GM20000 (cell line): Measurements from ENCODE around the gene RALGAPB.
"Not testable (repeated sequence)": the region's sequence is repeated elsewhere in the genome, so short reads cannot be mapped to it uniquely, and the experiment has no call there.

Experiments
- DNase-seq: peaks from one replicate; pipeline ENCODE4 v3.0.0; 2012; ENCODE audit warnings: low spot score
- TF ChIP-seq, protein P1 (sequence below): IDR thresholded peaks from 2 replicates; pipeline ENCODE4 v1.5.1; 2012; ENCODE audit warnings: mild to moderate bottlenecking, control low read depth; ENCODE audit errors: extremely low read depth, missing control alignments

Gene RALGAPB

DNA sequence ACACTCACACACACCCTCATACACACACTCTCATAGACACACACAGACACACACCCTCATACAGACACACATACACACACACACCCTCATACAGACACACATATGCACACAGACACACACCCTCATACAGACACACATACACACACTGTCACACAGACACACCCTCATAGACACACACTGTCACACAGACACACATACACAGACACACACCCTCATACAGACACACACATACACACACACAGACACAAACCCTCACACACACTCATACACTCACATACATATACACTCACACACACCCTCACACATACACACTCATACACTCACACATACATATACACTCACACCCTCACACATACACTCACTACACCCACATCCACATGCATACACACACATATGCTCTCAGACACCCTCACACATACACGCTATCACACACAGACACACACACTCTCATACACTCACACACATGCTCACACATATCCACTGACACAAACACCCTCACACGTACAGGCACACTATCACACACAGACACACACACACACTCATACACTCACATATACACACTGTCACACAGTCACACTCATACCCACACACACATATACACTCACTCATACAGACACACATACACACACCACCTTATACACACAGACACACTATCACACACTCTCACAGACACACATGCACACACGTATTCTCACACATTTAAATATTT lies 117.5 kb downstream of the RALGAPB start:
- no peak for DNase-seq
- TF ChIP-seq, protein P1, sequence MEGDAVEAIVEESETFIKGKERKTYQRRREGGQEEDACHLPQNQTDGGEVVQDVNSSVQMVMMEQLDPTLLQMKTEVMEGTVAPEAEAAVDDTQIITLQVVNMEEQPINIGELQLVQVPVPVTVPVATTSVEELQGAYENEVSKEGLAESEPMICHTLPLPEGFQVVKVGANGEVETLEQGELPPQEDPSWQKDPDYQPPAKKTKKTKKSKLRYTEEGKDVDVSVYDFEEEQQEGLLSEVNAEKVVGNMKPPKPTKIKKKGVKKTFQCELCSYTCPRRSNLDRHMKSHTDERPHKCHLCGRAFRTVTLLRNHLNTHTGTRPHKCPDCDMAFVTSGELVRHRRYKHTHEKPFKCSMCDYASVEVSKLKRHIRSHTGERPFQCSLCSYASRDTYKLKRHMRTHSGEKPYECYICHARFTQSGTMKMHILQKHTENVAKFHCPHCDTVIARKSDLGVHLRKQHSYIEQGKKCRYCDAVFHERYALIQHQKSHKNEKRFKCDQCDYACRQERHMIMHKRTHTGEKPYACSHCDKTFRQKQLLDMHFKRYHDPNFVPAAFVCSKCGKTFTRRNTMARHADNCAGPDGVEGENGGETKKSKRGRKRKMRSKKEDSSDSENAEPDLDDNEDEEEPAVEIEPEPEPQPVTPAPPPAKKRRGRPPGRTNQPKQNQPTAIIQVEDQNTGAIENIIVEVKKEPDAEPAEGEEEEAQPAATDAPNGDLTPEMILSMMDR, result no peak

DNA sequence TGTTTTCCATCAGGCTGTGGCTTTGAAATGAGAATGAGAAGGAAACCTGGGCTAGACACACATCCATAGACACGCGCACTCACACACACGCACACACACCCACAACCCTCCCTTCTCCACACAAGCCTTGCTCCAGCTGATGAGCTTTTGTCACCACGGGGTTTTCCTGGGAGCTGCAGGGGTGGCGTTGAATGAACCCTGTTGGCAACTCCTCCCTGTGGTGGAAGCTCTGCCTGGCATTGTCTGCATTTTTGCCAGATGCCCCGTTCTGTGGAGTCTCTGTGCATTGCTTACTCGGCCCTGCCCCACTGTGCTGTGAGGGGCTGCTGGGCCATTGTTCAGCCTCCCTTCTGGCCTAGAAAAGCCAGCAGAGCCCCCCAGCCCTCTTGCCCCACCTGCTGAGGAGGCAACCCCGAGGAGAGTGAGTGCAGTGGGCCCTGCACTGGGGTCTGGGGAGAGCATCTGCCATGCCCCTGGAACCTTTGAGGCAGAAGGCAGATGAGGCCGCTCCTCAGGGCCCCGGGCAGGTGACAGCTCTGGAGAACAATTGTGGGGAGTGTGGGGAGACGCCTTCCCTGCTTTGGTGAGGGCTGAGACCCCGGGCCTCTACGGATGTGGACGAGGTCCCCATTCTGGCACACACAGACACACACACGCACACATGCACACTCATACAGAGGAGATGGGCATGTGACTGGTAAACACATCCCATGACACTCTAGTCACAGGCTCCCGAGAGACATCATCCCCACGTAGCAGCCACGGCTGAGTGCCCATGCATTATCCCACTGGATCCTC lies 118.2 kb downstream of the RALGAPB start:
- no peak for DNase-seq
- TF ChIP-seq, protein P1, result no peak

DNA sequence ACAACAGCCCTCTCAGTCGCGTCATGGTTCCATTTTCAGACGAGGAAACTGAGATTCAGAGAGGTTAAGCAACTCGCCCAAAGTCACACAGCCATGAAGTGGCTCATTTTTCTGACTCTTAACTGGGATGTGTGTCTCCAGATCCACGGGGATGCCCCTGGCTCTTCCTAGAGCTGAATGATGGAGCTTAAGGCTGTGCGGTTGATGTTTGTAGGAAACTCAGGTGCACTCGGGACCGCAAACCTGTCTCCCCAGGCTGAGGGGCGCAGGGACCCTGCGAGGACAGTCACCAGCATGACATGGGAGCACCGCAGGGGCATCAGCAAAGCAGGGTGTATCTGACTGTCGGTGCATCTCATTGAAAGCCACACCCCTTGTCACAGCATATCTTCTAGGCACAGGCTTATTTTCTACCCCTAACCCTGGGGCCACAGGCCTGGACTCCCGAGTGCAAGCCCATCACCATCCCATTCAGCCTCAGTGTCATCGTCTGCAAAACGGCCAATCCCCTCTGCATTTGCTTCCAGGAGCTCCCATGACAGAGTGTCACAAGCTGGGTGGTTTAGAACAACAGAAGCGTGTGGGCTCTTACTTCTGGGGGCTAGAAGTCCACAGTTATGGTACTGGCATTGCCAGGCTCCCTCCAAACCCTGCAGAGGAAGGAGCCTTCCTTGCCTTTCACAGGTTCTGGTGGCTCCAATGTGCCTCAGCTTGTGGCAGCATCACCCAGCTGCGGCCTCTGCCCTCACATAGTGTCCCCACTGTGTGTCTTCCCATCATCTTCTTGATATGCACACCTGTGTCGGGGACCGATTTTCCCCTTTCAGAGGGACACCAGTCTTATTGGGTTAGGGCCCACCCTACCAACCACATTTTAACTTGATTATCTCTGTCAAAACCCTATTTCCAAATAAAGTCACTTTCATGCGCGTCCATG lies 119.1 kb downstream of the RALGAPB start:
- TF ChIP-seq, protein P1, result no peak
- no peak for DNase-seq

DNA sequence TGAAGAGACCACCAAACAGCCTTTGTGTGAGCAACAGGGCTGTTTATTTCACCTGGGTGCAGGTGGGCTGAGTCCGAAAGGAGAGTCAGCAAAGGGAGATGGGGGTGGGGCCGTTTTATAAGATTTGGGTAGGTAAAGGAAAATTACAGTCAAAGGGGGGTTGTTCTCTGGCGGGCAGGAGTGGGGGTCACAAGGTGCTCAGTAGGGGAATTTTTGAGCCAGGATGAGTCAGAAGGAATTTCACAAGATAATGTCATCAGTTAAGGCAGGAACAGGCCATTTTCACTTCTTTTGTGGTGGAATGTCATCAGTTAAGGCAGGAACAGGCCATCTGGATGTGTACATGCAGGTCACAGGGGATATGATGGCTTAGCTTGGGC lies 119.8 kb downstream of the RALGAPB start:
- not testable (repeated sequence) for DNase-seq

DNA sequence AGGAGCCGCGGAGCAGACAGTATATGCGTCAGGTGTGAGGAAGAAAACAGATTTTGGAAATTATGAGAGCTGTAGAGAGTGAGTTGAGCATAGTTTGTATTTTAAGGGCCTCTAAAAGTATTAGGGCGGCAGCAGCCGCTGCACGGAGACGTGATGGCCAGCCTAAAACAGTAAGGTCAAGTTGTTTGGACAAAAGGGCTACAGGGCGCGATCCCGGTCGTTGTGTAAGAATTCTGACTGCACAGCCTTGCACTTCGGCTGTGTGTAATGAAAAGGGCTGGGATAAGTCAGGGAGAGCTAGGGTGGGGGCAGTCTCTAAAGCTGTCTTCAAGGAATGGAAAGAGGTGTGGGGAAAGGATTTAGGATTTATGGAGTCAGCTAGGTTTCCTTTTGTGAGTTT lies 121.6 kb downstream of the RALGAPB start:
- not testable (repeated sequence) for DNase-seq

DNA sequence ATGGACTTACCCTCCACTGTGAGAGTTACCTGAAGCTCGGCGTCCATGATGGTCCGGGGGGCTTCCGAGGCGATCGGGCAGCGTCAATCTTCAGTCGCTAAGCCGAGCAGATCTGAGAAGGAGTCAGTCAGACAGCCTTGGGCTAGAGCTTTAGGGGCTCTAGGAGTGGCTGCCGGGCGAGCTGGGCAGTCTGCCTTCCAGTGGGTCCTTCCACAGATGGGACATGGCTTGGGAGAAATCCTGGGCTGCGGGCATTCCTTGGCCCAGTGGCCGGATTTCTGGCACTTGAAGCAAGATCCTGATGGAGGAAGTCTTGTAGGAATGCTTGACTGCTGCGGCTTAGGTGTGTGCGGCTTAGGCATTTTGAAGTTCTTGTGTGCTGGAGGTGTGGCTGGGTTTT lies 123.2 kb downstream of the RALGAPB start:
- not testable (repeated sequence) for DNase-seq

DNA sequence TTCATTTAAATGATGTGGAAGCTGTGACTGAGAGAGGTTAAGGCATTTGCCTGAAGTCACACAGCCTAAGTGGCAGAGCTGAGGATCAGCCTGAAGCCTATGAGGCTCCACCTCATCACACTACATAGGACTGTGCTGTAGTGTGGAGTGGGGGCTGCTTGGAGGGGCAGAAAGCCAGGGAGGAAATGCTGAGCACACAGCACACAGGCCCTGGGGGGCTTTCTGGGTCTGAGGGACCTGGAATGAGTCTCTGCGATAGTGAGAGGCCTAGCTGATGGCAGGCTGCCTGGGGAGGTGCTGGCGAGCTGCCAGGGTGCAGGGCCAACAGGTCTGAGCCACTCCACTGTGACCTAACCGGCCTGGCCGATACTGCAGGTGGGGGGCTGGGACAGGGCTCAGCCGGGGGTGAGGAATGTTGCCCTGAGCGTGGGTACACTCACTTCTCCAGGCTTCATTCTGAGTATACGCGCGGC lies 126.8 kb downstream of the RALGAPB start:
- no peak for DNase-seq
- TF ChIP-seq, protein P1, result no peak

DNA sequence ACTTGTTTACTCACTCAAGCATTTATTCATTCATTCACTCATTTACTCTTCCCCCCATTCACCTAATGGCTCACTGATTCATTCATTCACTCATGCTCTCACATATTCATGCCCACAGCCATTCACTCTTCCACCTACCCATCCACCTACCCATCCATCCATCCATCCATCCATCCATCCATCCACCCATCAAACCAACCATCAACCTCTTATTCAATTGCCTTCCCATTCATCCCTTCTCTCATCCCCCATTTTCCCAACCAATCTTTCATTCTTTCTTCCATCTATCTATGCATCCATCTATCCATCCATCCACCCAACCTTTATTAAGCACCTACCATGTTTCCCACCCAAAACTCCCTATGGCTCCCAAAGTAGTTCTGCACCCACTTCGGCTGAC lies 127.4 kb downstream of the RALGAPB start:
- TF ChIP-seq, protein P1, result no peak
- DNase-seq, result no peak
